HepG2 (cell line): ENCODE data around the gene LRP1-AS. TPM values are rescaled to one million over a fixed set of nuclear protein-coding genes. Genes with fewer than 3 reads are reported as not detected.

ENCODE experiments used
- ATAC-seq: fragments of 200-7000 bp; cut with Tn5 transposase; 3 replicates; pipeline ENCODE4 v1.9.1; 2020; ENCODE audit warnings: mild to moderate bottlenecking, moderate library complexity
- BruUV-seq: library from RNA; stranded (reverse); fragments of 400-500 nt; replicated peaks from 2 replicates; lab custom pipeline; 2021; lab: Mats Ljungman, UMichigan
- CTCF ChIA-PET: fragments of 300-600 bp; formaldehyde crosslinking; extraction: SDS; loops from one replicate; lab custom pipeline; 2021; ENCODE audit warnings: low total read pairs, inconsistent platforms, low intra/inter-chr PET ratio; lab: Yijun Ruan, JAX
- POLR2A ChIA-PET: fragments of 350-600 bp; sonication (Branson Sonifier 250); formaldehyde crosslinking; loops from one replicate; lab custom pipeline; 2020; ENCODE audit warnings: antibody characterized with exemption, inconsistent platforms; lab: Yijun Ruan, JAX
- DNase-seq: peaks from one replicate; pipeline ENCODE4 v3.0.0-alpha.2; 2015; ENCODE audit warnings: low spot score
- FAIRE-seq: peaks from 3 replicates; lab custom pipeline; 2011; peaks lifted over from hg19 to GRCh38; lab: Jason Lieb, UNC
- H2AFZ ChIP-seq: one replicate; pipeline ENCODE4 v1.6.1; 2011; ENCODE audit warnings: low read length, inconsistent platforms
- H3K27ac ChIP-seq: fragments of 300-600 bp; 3 replicates; pipeline ENCODE4 v1.8.0; 2011; ENCODE audit warnings: mixed run types, mild to moderate bottlenecking, mixed read lengths, low read length, inconsistent platforms; ENCODE audit not compliant: insufficient read depth; ENCODE audit errors: extremely low read length
- H3K27me3 ChIP-seq, 2 experiments: fragments of 200-600 bp in 1 of 2; 2 replicates in 1 of 2; 3 replicates in 1 of 2; pipeline versions ENCODE4 v1.6.0 to v1.8.0; 2011; ENCODE audit warnings: low read length in 2 of 2, mild to moderate bottlenecking in 2 of 2, moderate library complexity in 2 of 2, inconsistent platforms in 1 of 2; ENCODE audit not compliant: insufficient read depth in 2 of 2, control insufficient read depth in 1 of 2
- H3K36me3 ChIP-seq, 2 experiments: fragments of 200-600 bp in 1 of 2; replicated peaks in 1 of 2; 2 replicates in 1 of 2; 3 replicates in 1 of 2; pipeline versions ENCODE4 v1.5.1 to v1.8.0; 2011; ENCODE audit warnings: low read length in 2 of 2, inconsistent platforms in 1 of 2; ENCODE audit not compliant: insufficient read depth in 2 of 2, control insufficient read depth in 1 of 2
- H3K4me1 ChIP-seq: 2 replicates; pipeline ENCODE4 v1.5.1; 2012; ENCODE audit warnings: low read length, inconsistent platforms; ENCODE audit not compliant: insufficient read depth
- H3K4me2 ChIP-seq: 2 replicates; pipeline ENCODE4 v1.6.0; 2011; ENCODE audit warnings: low read depth, low read length, inconsistent platforms
- H3K4me3 ChIP-seq, 3 experiments: fragments of 200-600 bp in 1 of 3; sonication (generic), shearing (Covaris generic) in 1 of 3; replicated peaks in 1 of 3; 2 replicates each; pipeline ENCODE4 v1.5.1; 2011 to 2016; ENCODE audit warnings: low read length in 3 of 3, inconsistent platforms in 2 of 3, low read depth in 2 of 3, mild to moderate bottlenecking in 2 of 3, control low read depth in 1 of 3, mixed read lengths in 1 of 3; ENCODE audit not compliant: insufficient read depth in 1 of 3
- H3K79me2 ChIP-seq: one replicate; pipeline ENCODE4 v1.6.1; 2011; ENCODE audit warnings: low read length, inconsistent platforms; ENCODE audit not compliant: insufficient read depth
- H3K9ac ChIP-seq: 2 replicates; pipeline ENCODE4 v1.6.0; 2011; ENCODE audit warnings: mild to moderate bottlenecking, low read depth, low read length, inconsistent platforms; ENCODE audit not compliant: insufficient read depth
- H3K9me3 ChIP-seq: 2 replicates; pipeline ENCODE4 v1.5.1; 2012; ENCODE audit warnings: mild to moderate bottlenecking, low read length
- H4K20me1 ChIP-seq: 2 replicates; pipeline ENCODE4 v1.6.0; 2011; ENCODE audit warnings: inconsistent platforms, mild to moderate bottlenecking, low read length, moderate library complexity; ENCODE audit not compliant: insufficient read depth
- CBFB ChIP-seq: sonication (generic); formaldehyde crosslinking; IDR thresholded peaks from 2 replicates; pipeline ENCODE4 v1.4.0; 2020; ENCODE audit warnings: missing genetic modification reagents
- CTCF ChIP-seq: sonication (generic); formaldehyde crosslinking; IDR thresholded peaks from 2 replicates; pipeline ENCODE4 v1.5.0; 2020; ENCODE audit warnings: mild to moderate bottlenecking, missing genetic modification reagents, moderate library complexity
- DNMT1 ChIP-seq: sonication (generic); formaldehyde crosslinking; IDR thresholded peaks from 2 replicates; pipeline ENCODE4 v1.5.1; 2020; ENCODE audit warnings: mild to moderate bottlenecking, missing genetic modification reagents
- ERF ChIP-seq: IDR thresholded peaks from 2 replicates; pipeline ENCODE4 v1.6.1; 2018; ENCODE audit warnings: missing biosample characterization, missing genetic modification reagents
- FOSL2 ChIP-seq: sonication (generic); formaldehyde crosslinking; IDR thresholded peaks from 2 replicates; pipeline ENCODE4 v1.4.0; 2020; ENCODE audit warnings: missing genetic modification reagents
- PCBP1 ChIP-seq: fragments of 200-400 bp; formaldehyde crosslinking; IDR thresholded peaks from 2 replicates; pipeline ENCODE4 v1.6.1; 2017; ENCODE audit warnings: mild to moderate bottlenecking, low read depth, low read length, borderline replicate concordance
- PCBP2 ChIP-seq: fragments of 200-400 bp; formaldehyde crosslinking; optimal IDR thresholded peaks from 2 replicates; pipeline ENCODE3; 2018; ENCODE audit warnings: low read length, low read depth; ENCODE audit not compliant: poor library complexity, severe bottlenecking
- PRPF4 ChIP-seq: fragments of 200-400 bp; formaldehyde crosslinking; IDR thresholded peaks from 2 replicates; pipeline ENCODE4 v1.6.1; 2016; ENCODE audit warnings: low read length, low read depth; ENCODE audit not compliant: poor library complexity, severe bottlenecking
- RAD21 ChIP-seq: fragments of 450-650 bp; formaldehyde crosslinking; IDR thresholded peaks from 2 replicates; pipeline ENCODE4 v1.5.0; 2020; ENCODE audit warnings: mild to moderate bottlenecking
- SMC3 ChIP-seq: IDR thresholded peaks from 2 replicates; pipeline ENCODE4 v1.6.1; 2011; ENCODE audit warnings: low read length, improper control_type of control experiment
- STAG1 ChIP-seq: sonication (generic); formaldehyde crosslinking; IDR thresholded peaks from 2 replicates; pipeline ENCODE4 v1.4.0; 2020; ENCODE audit warnings: missing genetic modification reagents
- TFDP2 ChIP-seq: sonication (generic); formaldehyde crosslinking; IDR thresholded peaks from 2 replicates; pipeline ENCODE4 v1.4.0; 2020; ENCODE audit warnings: missing genetic modification reagents
- U2AF2 ChIP-seq: fragments of 200-400 bp; formaldehyde crosslinking; IDR thresholded peaks from 2 replicates; pipeline ENCODE4 v1.6.1; 2017; ENCODE audit warnings: low read depth, mild to moderate bottlenecking, low read length
- XRCC5 ChIP-seq: fragments of 200-400 bp; formaldehyde crosslinking; optimal IDR thresholded peaks from 2 replicates; pipeline ENCODE3; 2017; ENCODE audit warnings: mild to moderate bottlenecking, low read length
- ZBTB38 ChIP-seq: sonication (generic); formaldehyde crosslinking; IDR thresholded peaks from 2 replicates; pipeline ENCODE4 v1.5.1; 2020; ENCODE audit warnings: mild to moderate bottlenecking, missing genetic modification reagents
- ZFY ChIP-seq: sonication (generic); formaldehyde crosslinking; IDR thresholded peaks from 2 replicates; pipeline ENCODE4 v1.4.0; 2020; ENCODE audit warnings: missing genetic modification reagents
- ZNF235 ChIP-seq: sonication (generic); formaldehyde crosslinking; IDR thresholded peaks from 2 replicates; pipeline ENCODE4 v1.8.1; 2023; ENCODE audit warnings: mild to moderate bottlenecking, missing genetic modification reagents, borderline replicate concordance
- ZNF274 ChIP-seq: sonication (generic); formaldehyde crosslinking; IDR thresholded peaks from 2 replicates; pipeline ENCODE4 v1.5.1; 2020; ENCODE audit warnings: mild to moderate bottlenecking, missing genetic modification reagents
- ZNF44 ChIP-seq: sonication (generic); formaldehyde crosslinking; IDR thresholded peaks from 2 replicates; pipeline ENCODE4 v1.5.1; 2020; ENCODE audit warnings: mild to moderate bottlenecking, missing genetic modification reagents
- ZNF484 ChIP-seq: sonication (generic); formaldehyde crosslinking; IDR thresholded peaks from 2 replicates; pipeline ENCODE4 v1.5.1; 2020; ENCODE audit warnings: mild to moderate bottlenecking, low read depth, missing genetic modification reagents, borderline replicate concordance
- WGBS: methylation state at CpG from one replicate; pipeline ENCODE4 v1.1.6; 2017; ENCODE audit warnings: low lambda C conversion rate; 5-methylcytosine and 5-hydroxymethylcytosine counted together
- in situ Hi-C: cut with HindIII; loops from 2 replicates; pipeline ENCODE4 v1.10.0; 2017; ENCODE audit warnings: low pct_unique_long_range_greater_than_20kb; ENCODE audit not compliant: extremely low pct_ligation_motif_present
- intact Hi-C: fragments of 100-400 bp; cut with micrococcal nuclease; formaldehyde crosslinking; loops from one replicate; pipeline ENCODE4 v1.10.0; 2022; ENCODE audit not compliant: unreplicated experiment
- polyA plus RNA-seq, 8 experiments: library from polyadenylated mRNA; depleted of rRNA in 3 of 8; stranded (reverse) in 7 of 8; unstranded in 1 of 8; fragments of >200 nt; fragmentation: Illumina TruSeq in 4 of 8; extraction: Trizol in 4 of 8; gene quantifications; 2 replicates each; pipeline versions ENCODE4 v1.2.1 to v1.2.3, GENCODE V29; 2011 to 2016; ENCODE audit warnings: low read depth in 4 of 8, missing spikeins in 1 of 8, mixed read lengths in 1 of 8; ENCODE audit not compliant: insufficient read depth in 1 of 8
- total RNA-seq, 5 experiments: library from RNA; depleted of rRNA; stranded (reverse); fragments of >200 nt; fragmentation: Illumina TruSeq; extraction: Trizol; gene quantifications; 2 replicates each; pipeline ENCODE4 v1.2.3, GENCODE V29; 2016; ENCODE audit warnings: low read depth in 1 of 5

Gene LRP1-AS
- total and polyA plus RNA-seq, 2 of the 13 experiments (the other 11 are each of a cell fraction or from before 2014, with no cell fraction given) = 0.20 TPM; not detected in 1

- Histone ChIP-seq H4K20me1 (no peaks in the 10 kb centered on the region), H3K36me3 (peaks cover 62 to 90% of the 10 kb centered on the region in 2 experiments), H3K4me2 (no peak overlapping the region), H3K4me3 (no peak overlapping the region), H3K27me3 (no peaks in the 10 kb centered on the region), H3K79me2 (no peaks in the 10 kb centered on the region), H3K27ac (no peak overlapping the region), H3K4me1 (no peaks in the 10 kb centered on the region), H3K9ac (no peak overlapping the region), H3K9me3 (no peaks in the 10 kb centered on the region), H2AFZ (no peak overlapping the region)
- DNase-seq = peak; percentile 39
- CTCF ChIA-PET = interaction anchor here (0.8 to 4.0 kb wide), 6 partner anchors 12 to 114 kb away, joined by 3 to 37 read pairs (median 6); no protein-coding TSS in a partner anchor
- no TSS peak for BruUV-seq
- in situ Hi-C loops = no loop called here
- POLR2A ChIA-PET = interaction anchor here (1.0 to 4.7 kb wide), 7 partner anchors 37 to 104 kb away, joined by 3 to 36 read pairs (median 6); partner anchors contain the start of genes LRP1, NEMP1 and STAT6
- peak; percentile 81 for FAIRE-seq
- intact Hi-C loops = loop anchor here (1.0 kb wide), 1 partner anchor 59 kb away; no protein-coding TSS in a partner anchor
- WGBS = 70% methylated on average over 11 of the region's 13 CpGs
- peak; percentile 82 for ATAC-seq
- peak; percentile 90 for TF ChIP-seq RAD21 (CRISPR knock-in tag)
- no peak for TF ChIP-seq ZFY
- TF ChIP-seq STAG1 (CRISPR knock-in tag) = peak; percentile 93
- 0 out of 2 replicates have a peak, but pooled peaks have one; percentile 12 for TF ChIP-seq FOSL2 (CRISPR knock-in tag)
- peak; percentile 18 for TF ChIP-seq PCBP2
- peak; percentile 95 for TF ChIP-seq CTCF (CRISPR knock-in tag)
- 0 out of 2 replicates have a peak, but pooled peaks have one; percentile 18 for TF ChIP-seq TFDP2 (CRISPR knock-in tag)
- 0 out of 2 replicates have a peak, but pooled peaks have one; percentile 36 for TF ChIP-seq ERF (CRISPR knock-in tag)
- TF ChIP-seq U2AF2 = 0 out of 2 replicates have a peak, but pooled peaks have one; percentile 53
- no peak for TF ChIP-seq ZNF235 (CRISPR knock-in tag)
- TF ChIP-seq PRPF4 = no peak
- no peak for TF ChIP-seq ZNF484
- TF ChIP-seq ZBTB38 = no peak
- TF ChIP-seq ZNF44 (CRISPR knock-in tag) = no peak
- TF ChIP-seq DNMT1 (CRISPR knock-in tag) = 0 out of 2 replicates have a peak, but pooled peaks have one; percentile 41
- 0 out of 2 replicates have a peak, but pooled peaks have one; percentile 24 for TF ChIP-seq CBFB
- 0 out of 2 replicates have a peak, but pooled peaks have one; percentile 35 for TF ChIP-seq ZNF274
- TF ChIP-seq SMC3 = peak; percentile 39; the same call in 1 of the 2 replicates
- peak; percentile 65 for TF ChIP-seq XRCC5
- TF ChIP-seq PCBP1 = 0 out of 2 replicates have a peak, but pooled peaks have one; percentile 36
These were observed 35.6 kb upstream of the LRP1-AS start for GRCh38 chr12:57182918-57183575.
